Right lobe of liver (tissue), 4 donors: Measurements from ENCODE around the gene GH2.
"Not testable (repeated sequence)": the region's sequence is repeated elsewhere in the genome, so short reads cannot be mapped to it uniquely, and the experiment has no call there.

Experiments
- POLR2A ChIP-seq: fragments of 450-650 bp; IDR thresholded peaks from one replicate; pipeline ENCODE4 v1.6.1; 2017; ENCODE audit warnings: antibody characterized with exemption, mild to moderate bottlenecking
- TF ChIP-seq, protein P1 (sequence below), 4 donors: fragments of 200-600 bp in 3 of 4; fragments of 450-650 bp in 1 of 4; IDR thresholded peaks; one replicate each; pipeline versions ENCODE4 v1.5.1 to v1.8.0; 2016 to 2022; ENCODE audit warnings: antibody characterized with exemption in 4 of 4, mild to moderate bottlenecking in 2 of 4
- donor health status: DM: no; HTN: no; CAD: no.
- donor health status: DM: no; HTN: no; CAD: no.
- donor health status: DM: no; HTN: yes; CAD: no.

DNA sequence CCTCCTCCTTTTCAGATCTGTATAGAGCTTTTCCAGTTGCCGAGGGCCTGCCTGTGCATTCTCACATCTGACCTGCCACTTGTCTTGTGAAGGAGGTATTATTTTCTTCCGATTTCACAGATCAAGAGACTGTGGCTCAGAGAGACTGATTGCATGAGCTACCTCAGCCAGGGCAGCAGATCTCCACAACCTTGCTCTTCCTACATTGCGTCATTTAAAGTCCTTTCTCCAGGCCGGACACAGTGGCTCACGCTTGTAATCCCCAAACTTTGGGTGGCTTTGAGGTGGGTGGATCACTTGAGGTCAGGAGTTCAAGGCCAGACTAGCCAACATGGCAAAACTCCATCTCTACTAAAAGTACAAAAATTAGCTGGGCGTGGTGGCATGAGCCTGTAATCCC is 38.3 kb upstream of the GH2 start:
- TF ChIP-seq, protein P1, sequence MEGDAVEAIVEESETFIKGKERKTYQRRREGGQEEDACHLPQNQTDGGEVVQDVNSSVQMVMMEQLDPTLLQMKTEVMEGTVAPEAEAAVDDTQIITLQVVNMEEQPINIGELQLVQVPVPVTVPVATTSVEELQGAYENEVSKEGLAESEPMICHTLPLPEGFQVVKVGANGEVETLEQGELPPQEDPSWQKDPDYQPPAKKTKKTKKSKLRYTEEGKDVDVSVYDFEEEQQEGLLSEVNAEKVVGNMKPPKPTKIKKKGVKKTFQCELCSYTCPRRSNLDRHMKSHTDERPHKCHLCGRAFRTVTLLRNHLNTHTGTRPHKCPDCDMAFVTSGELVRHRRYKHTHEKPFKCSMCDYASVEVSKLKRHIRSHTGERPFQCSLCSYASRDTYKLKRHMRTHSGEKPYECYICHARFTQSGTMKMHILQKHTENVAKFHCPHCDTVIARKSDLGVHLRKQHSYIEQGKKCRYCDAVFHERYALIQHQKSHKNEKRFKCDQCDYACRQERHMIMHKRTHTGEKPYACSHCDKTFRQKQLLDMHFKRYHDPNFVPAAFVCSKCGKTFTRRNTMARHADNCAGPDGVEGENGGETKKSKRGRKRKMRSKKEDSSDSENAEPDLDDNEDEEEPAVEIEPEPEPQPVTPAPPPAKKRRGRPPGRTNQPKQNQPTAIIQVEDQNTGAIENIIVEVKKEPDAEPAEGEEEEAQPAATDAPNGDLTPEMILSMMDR (IDR thresholded peaks at IDR 0.05): not testable (repeated sequence)
- TF ChIP-seq POLR2A: not testable (repeated sequence)
